Measurements from ENCODE around the gene PPP1R9B. TPM values are rescaled to one million over a fixed set of nuclear protein-coding genes. Genes with fewer than 3 reads are reported as not detected.

The PPP1R9B gene
- total RNA-seq, 4 donors from 2014 or later = 28.4 to 54.9 (median 36.9) TPM

DNA sequence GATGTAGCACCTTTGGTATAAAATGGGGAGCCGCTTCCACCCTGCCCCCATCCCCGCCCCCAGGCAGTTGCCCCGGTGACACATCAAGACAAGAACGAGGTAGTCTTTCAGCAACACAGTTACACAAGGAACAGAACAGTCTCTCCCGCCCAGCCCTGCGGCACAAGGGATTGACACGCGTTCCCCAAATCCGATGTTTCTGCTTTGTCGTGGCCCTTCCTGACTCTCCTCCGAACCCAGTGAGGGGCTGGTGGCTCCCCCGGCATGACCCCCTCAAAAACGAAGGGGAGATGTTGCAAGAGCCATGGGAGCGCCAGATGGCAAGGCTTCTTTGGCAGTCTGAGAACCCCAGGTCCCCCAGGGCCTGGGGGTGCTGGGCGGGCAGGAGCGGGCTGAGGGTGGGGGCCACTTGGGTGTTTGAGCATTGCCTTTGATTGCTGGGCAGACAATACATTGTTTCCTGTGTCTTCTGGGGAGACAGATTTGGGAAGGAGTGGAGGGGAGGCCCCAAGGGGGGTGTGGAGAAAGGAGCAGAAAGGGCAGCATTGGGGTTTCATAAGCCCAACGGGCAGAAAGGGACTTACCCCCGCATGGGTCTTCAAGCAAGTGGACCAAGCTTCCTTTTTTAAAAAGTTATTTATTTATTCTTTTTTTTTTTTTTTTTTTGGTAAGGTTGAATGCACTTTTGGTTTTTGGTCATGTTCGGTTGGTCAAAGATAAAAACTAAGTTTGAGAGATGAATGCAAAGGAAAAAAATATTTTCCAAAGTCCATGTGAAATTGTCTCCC, 34.3 kb upstream of the PPP1R9B start:
- peaks cover 0 to 88% (median 15%) of the 10 kb centered on the region in 4 donors for H3K4me1 ChIP-seq
- H3K4me3 ChIP-seq = no peak overlapping the region
- DNase-seq (ENCODE audit: low spot score in 2 of 2) = peak; percentile 75 to 77
- TF ChIP-seq, protein P1, sequence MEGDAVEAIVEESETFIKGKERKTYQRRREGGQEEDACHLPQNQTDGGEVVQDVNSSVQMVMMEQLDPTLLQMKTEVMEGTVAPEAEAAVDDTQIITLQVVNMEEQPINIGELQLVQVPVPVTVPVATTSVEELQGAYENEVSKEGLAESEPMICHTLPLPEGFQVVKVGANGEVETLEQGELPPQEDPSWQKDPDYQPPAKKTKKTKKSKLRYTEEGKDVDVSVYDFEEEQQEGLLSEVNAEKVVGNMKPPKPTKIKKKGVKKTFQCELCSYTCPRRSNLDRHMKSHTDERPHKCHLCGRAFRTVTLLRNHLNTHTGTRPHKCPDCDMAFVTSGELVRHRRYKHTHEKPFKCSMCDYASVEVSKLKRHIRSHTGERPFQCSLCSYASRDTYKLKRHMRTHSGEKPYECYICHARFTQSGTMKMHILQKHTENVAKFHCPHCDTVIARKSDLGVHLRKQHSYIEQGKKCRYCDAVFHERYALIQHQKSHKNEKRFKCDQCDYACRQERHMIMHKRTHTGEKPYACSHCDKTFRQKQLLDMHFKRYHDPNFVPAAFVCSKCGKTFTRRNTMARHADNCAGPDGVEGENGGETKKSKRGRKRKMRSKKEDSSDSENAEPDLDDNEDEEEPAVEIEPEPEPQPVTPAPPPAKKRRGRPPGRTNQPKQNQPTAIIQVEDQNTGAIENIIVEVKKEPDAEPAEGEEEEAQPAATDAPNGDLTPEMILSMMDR (IDR thresholded peaks at IDR 0.05) = no peak
- TF ChIP-seq POLR2A (IDR thresholded peaks at IDR 0.05) = no peak
- TF ChIP-seq EP300 (IDR thresholded peaks at IDR 0.05) = peak in 1 of 2 donors; percentile 64
- peaks cover 0 to 46% (median 0%) of the 10 kb centered on the region in 3 donors for H3K36me3 ChIP-seq
- peak overlapping the region; percentile 43 to 89 (median 72) for H3K27ac ChIP-seq
- no peaks in the 10 kb centered on the region for H3K9me3 ChIP-seq
- no peaks in the 10 kb centered on the region for H3K27me3 ChIP-seq
- 41 to 51% methylated on average over 15 to 19 of the region's 19 CpGs for WGBS, 2 donors

DNA sequence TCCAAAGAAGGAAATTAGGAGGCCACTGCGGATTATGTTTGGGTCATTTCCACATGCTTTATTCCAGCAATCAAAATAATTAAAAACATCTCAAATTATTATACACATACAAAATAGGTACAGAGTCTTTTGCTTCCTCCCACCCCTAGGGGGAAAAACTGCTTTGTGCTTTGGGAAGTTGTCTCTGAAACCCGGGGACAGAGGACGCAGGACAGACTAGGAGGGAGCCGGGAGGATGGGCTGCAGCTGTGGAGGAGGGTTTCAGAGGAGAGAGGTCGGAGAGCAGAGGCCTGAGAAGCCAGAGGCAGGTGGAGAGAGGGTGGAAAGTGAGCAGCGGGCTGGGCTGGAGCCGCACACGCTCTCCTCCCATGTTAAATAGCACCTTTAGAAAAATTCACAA, 33.6 kb upstream of the PPP1R9B start:
- Histone ChIP-seq H3K27ac (peak overlapping the region; percentile 43 to 89 (median 72)), H3K4me3 (no peak overlapping the region), H3K36me3 (peaks cover 0 to 39% (median 0%) of the 10 kb centered on the region in 3 donors), H3K9me3 (no peaks in the 10 kb centered on the region), H3K4me1 (peaks cover 0 to 84% (median 15%) of the 10 kb centered on the region in 4 donors), H3K27me3 (no peaks in the 10 kb centered on the region)
- no peak for DNase-seq (ENCODE audit: low spot score in 2 of 2)
- TF ChIP-seq EP300 (IDR thresholded peaks at IDR 0.05) = no peak
- no peak for TF ChIP-seq POLR2A (IDR thresholded peaks at IDR 0.05)
- TF ChIP-seq, protein P1 (IDR thresholded peaks at IDR 0.05) = no peak
- 42 to 45% methylated on average over 8 of the region's 8 CpGs for WGBS, 2 donors

DNA sequence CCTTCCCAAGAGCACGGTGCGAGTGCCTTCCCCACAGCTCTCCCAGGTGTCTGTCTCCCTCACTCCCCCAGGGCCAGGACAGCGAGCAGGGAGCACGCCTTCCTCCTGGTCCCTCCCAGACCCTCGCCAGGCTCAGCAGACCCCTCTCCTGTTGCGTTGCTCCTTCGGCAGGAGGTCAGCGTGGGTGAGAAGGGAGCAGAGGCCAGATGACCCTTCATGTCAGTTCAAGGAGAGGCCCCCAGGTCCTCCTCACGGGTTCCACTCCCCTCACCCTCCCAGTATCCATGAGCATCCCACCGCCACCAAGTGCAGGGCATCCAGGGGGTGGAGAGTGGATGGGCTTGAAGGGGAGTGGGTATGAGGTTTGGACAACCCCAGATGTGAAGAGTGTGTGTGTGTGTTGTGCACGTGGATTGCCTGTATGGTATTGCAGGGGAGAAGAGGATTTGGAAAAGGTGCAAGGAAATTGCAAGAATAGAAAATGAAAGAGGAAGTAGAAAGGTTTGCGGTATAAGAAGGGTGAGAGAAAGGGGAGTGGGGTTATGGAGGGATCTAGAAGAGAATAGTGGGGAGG, 33.0 kb upstream of the PPP1R9B start:
- H3K4me3 ChIP-seq = no peak overlapping the region
- peaks cover 0 to 33% (median 0%) of the 10 kb centered on the region in 3 donors for H3K36me3 ChIP-seq
- H3K9me3 ChIP-seq = no peaks in the 10 kb centered on the region
- 51 to 53% methylated on average over 12 of the region's 12 CpGs for WGBS, 2 donors
- peak overlapping the region; percentile 43 to 89 (median 72) for H3K27ac ChIP-seq
- no peaks in the 10 kb centered on the region for H3K27me3 ChIP-seq
- no peak for DNase-seq (ENCODE audit: low spot score in 2 of 2)
- peaks cover 0 to 84% (median 16%) of the 10 kb centered on the region in 4 donors for H3K4me1 ChIP-seq
- TF ChIP-seq EP300 (IDR thresholded peaks at IDR 0.05) (no peak), POLR2A (IDR thresholded peaks at IDR 0.05) (no peak)
- TF ChIP-seq, protein P1 (IDR thresholded peaks at IDR 0.05) = no peak

DNA sequence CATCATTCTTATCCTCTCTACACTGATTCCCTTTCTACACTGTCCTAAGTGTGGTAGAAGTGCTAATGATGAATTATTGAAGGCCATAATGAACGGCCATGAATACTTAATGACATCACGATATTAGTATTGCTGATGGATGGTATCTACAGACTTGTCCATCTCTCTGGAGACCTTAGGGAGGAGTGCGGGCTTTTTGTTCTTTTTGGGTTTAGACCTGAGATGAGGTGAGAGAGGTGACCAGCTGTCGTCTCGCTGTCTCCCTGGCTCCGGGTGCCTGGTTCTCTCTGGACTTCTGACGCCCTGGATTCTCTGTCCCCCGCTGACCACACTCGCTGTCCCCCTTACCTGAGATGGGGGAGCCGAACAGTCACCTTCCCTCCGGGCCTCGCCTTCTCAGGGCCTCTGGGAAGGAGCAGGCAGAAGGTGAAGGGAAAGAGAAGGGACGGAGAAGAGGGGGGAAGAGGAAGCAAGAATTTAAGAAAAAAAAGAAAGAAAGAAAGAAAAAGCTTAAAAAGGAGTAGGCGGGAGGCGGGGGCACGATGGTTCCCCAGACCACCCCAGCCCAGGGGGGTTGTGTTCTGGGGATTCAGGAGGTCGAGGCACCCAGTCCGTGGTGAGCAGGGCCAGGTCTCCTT, 32.4 kb upstream of the PPP1R9B start:
- Histone ChIP-seq H3K9me3 (no peaks in the 10 kb centered on the region), H3K4me1 (peaks cover 0 to 85% (median 22%) of the 10 kb centered on the region in 4 donors), H3K36me3 (peaks cover 0 to 27% (median 0%) of the 10 kb centered on the region in 3 donors), H3K4me3 (no peak overlapping the region), H3K27me3 (no peaks in the 10 kb centered on the region), H3K27ac (peak overlapping the region; percentile 43 to 89 (median 72))
- WGBS, 2 donors = 65% methylated on average over 18 of the region's 18 CpGs
- TF ChIP-seq, protein P1 (IDR thresholded peaks at IDR 0.05) = no peak
- TF ChIP-seq POLR2A (IDR thresholded peaks at IDR 0.05) (no peak), EP300 (IDR thresholded peaks at IDR 0.05) (no peak)
- no peak for DNase-seq (ENCODE audit: low spot score in 2 of 2)

Measured in tibial nerve (tissue), 4 donors.